GM12874 (cell line): ENCODE measurements around the gene TRMT44.

ENCODE experiments used
- CTCF ChIP-seq: IDR thresholded peaks from 2 replicates; pipeline ENCODE4 v1.5.1; 2011; ENCODE audit warnings: low read depth, mild to moderate bottlenecking, control low read depth, low read length, moderate library complexity; ENCODE audit not compliant: insufficient read depth

The TRMT44 gene

DNA sequence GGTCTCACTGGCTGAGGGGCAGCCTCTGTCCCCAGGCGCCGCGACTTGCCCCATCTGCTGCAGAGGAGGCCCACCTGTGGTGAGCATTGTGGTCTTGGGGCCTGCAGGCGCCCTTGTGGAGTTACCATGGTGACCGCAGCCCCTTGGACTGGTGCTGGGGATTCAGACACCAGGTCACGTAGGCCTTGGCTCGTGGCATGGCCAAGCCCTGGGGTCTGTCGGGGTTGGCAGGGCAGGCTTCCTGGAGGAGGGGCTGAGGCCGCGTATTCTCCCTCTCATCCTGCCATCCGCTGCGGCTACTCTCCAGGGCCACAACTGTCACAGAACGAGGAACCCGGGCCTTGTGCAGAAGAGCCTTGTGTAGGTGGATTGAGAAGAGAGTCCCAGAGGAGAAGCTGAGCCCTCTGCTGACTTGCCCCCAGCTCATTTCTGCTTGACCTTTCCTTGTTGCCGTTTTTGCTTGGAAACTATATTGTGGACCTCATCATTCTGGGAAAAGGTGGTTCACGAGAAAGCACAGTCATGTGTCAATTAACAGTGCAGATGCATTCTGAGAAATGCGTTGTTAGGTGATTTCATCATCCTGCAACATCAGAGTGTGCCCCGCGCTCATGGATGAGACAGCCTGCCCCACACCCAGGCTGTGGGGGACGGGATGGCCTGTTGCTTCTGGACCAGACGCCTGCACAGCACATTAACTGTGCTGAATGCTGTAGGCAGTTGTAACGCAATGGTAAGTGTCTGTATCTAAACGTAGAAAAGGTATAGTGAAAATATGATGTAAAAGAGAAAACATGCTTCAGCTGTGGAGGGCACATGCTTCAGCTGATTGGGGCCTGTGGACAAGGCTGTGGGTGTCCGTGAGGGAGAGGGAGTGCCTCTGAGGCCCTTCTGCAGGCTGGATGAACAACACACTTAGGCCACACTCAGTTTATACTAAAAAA, 38.5 kb downstream of the TRMT44 start:
- TF ChIP-seq CTCF: no peak

- no peak for TF ChIP-seq CTCF
Observed at GRCh38 chr4:8480221-8480620, 39.6 kb downstream of the TRMT44 start.

- TF ChIP-seq CTCF: no peak
Observed at GRCh38 chr4:8488791-8489369, 48.3 kb downstream of the TRMT44 start.

GRCh38 chr4:8492174-8492573, 51.6 kb downstream of the TRMT44 start:
- TF ChIP-seq CTCF: no peak

GRCh38 chr4:8493484-8493883, 52.9 kb downstream of the TRMT44 start:
- no peak for TF ChIP-seq CTCF

DNA sequence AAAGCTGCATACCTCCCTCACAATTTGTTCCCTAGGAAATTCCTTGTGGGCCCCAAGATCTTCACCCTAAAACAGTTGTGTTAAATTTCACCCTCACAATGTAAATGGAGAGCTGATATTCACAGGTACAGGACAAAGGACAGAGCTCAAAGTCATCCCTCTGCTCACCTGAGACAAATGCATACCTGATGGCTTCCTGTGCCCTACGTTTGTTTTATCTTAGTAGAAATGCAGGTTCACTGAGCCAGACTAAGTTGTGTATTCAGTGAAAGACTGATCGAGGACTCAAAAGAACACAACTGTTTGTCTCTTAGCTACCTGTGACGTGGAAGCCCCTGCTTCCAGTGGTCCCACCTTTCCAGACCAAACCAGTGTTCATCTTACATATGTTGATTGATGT, 53.6 kb downstream of the TRMT44 start:
- no peak for TF ChIP-seq CTCF

DNA sequence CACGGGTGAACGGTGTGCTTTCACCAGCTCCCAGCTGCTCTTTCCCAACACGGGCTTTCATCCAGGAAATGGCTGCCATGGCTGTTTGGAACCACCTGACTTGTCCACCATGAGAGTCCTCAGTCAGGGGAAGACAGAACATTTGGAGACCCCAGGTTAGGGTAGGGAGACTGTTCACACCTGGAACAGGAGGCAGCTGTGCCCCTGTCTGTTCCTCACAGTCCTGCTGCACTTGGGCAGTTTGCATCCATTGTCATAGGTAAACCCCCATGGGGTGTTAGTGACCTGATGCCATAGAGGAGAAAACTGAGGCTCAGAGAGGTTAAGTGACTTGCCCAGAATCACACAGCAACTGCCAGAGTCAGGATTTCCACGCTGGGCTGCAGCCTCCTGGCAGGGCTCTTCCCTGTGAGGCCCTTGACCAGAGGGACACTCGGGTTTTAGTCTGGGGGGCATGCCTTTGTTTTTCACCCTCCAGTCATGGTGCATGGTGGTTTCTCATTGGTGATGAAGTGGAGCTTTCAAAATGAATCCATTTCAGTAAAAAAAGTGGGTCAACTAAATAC, 54.5 kb downstream of the TRMT44 start:
- TF ChIP-seq CTCF: no peak
